Hepatic stellate cell (primary cell): ENCODE results near the gene ATAD3B.
A peak's percentile ranks its signal among the peaks of the same experiment; 100 is the strongest.
"Not testable (repeated sequence)": the region's sequence is repeated elsewhere in the genome, so short reads cannot be mapped to it uniquely, and the experiment has no call there.

Source experiments
- DNase-seq: peaks from one replicate; pipeline ENCODE4 v3.0.0; 2011; ENCODE audit warnings: low spot score

The ATAD3B gene

DNA sequence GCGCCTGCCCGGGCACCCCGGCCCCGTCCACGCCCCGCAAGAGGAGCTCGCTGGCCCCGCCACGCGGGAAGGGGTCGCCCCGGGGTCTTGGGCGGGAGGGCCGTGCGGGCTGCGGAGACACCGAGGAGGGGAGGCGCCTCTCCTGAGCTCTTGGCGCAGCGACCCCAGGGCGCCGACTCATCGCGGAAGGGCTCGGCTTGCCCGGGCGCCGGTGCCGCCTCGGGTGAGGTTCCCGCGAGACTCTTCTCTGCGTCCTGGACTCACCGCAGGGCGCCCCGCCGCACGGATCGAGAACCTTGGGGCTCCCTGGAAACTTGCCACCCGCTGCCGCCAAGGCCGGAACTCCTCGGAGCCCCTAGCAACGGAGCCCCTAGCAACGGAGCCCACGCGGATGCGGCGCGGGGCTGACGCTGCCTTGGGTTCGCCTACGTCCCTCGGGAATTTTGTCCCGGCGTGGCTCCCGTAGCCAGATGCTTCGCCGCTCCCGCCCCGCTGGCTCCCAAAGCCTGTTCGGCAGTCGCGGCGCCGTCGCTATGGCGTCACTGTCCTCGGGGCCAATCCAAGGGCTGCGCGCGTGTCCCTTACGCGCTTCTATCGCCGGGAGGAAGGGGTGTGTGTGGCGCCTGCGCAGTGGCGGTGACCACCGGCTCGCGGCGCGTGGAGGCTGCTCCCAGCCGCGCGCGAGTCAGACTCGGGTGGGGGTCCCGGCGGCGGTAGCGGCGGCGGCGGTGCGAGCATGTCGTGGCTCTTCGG lies 40.1 kb downstream of the ATAD3B start, which contains the start of gene ATAD3A:
Gene ATAD3A (plus strand): TSS at position 630 of the 753 bp plus-strand sequence. CDS start 107 bp downstream, at position 737.
- peak; percentile 100 for DNase-seq

DNA sequence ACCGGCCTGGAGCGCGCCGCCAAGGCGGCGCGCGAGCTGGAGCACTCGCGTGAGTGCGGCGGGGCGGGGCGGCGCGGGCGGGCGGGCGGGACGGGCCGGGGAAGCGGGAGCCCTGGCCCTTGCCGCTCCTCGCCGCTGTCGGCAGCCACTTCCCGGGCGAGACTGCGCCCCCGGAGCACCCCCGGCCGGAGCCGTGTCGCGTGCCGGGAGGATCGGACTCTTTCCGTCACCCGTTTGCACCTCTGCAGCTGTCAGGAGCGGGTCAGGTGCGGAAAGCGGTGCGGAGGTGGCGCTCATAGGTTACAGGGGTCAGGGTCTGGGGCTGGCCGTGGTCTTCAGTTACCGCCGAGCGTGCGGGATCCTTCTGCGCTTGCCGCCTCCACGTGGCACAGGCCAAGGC lies 40.9 kb downstream of the ATAD3B start:
- not testable (repeated sequence) for DNase-seq

DNA sequence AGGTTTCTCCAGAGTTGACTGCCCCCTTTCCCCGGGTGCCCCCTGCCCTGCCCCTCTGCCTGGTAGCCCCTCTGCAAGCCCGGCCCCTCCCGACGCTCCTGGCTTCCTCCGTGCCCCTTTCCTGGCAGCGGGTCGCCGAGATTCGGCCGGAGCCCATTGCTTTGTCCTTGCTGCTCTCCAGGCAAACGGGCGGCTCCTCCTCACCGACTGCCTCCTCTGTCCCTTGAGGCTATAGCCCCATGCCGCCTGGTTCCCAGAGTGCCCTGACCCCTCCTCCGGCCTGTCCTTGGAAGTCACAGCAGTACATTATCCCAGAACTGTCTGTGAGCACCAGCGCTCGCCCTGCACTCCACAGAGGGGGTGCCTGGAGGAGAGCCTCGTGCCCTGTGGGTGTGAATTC lies 42.1 kb downstream of the ATAD3B start:
- DNase-seq, result not testable (repeated sequence)

DNA sequence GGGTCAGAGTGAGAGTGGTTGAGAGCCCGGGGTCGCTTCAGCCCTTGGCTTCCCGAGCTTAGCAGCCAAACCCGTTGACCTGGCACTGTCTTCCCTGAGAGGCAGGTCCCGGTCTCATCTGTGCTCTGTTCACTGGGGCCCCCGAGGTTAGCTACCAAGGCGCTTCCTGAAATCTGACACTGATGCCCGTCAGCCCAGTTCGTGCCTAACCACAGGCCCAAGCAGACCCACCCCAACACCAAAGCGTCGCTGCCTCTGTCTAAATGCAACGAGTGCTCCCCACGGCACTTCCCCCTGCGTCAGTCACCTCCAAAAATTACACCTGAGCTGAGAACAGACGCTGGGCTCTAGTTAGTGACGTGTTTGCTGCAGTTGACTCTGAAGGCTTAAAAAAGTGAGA lies 42.8 kb downstream of the ATAD3B start:
- DNase-seq, result not testable (repeated sequence)

DNA sequence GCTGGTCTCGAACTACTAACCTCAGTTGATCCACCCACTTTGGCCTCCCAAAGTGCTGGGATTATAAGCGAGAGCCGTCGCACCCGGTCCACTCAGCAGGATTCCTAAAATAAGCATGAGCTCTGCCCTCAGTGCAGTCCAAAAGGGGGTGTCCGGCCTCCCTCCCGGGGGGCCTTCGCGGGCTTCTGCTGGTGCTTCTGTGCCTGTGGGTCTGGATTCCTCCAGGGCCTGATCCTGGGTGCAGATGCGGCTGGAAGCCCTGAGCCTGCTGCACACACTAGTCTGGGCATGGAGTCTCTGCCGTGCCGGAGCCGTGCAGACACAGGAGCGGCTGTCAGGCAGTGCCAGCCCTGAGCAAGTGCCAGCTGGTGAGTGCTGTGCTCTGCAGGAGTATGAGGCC lies 45.4 kb downstream of the ATAD3B start:
- not testable (repeated sequence) for DNase-seq

DNA sequence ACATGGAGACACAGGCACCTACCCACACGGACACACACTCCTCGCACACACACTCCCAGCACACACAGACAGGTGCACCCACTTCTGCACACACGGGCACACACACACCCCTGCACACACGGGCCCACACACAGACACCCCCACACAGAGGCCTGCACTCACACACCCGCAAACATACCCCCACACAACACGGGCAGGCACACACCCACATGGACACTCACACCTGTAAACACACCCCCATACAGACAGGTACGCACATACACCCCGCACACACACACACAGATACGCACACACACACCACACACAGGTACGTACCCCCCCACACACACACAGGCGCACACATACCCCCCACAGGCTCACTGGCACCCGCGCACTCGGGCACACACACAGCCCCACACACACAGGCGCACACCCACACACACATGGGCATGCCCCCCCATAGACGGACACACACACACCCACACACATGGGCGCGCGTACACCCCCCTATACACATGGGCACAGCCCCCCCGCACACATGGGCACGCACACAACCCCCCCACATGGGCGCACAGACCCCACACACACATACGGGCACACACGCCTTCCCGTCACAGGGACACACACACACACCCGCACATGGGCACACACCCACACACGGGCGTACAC lies 46.5 kb downstream of the ATAD3B start:
- no peak for DNase-seq

DNA sequence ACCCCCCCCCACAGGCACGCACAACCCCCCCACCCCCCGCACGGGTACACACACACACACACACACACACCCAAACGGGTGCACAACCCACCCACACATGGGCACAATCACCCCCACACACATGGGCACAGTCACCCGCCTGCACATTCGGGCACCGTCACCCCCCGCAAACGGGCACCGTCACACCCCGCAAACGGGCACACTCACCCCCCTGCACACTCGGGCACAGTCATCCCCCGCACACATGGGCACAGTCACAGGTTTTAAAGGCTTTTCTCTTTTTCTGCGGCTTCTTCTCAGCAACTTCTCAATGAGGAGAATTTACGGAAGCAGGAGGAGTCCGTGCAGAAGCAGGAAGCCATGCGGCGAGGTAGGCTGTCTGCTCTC lies 47.0 kb downstream of the ATAD3B start:
- DNase-seq, result not testable (repeated sequence)

DNA sequence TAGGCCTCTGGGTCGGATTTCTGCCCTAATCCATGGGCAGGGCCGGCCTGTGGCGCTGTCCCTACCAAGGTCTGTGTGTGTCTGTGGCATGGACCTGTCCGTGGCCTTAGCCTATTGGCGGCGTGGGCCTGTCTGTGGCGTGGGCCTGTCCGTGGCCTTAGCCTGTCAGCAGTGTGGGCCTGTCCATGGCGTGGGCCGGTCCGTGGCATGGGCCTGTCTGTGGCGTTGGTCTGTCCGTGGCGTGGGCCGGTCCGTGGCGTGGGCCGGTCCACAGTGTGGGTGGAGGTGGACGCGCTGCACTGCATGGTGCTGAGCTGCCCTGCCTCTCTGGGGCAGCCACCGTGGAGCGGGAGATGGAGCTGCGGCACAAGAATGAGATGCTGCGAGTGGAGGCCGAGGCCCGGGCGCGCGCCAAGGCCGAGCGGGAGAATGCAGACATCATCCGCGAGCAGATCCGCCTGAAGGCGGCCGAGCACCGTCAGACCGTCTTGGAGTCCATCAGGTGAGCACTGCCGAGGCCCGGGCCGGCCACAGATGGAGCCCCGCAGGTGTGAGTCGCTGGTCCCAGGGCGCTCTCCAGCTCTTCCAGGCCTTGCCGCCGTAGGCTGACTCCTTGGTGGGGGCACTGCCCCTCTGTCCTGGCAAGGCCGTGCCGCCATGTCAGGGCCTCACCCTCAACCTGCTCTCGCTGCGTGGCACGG lies 48.4 kb downstream of the ATAD3B start:
- not testable (repeated sequence) for DNase-seq

DNA sequence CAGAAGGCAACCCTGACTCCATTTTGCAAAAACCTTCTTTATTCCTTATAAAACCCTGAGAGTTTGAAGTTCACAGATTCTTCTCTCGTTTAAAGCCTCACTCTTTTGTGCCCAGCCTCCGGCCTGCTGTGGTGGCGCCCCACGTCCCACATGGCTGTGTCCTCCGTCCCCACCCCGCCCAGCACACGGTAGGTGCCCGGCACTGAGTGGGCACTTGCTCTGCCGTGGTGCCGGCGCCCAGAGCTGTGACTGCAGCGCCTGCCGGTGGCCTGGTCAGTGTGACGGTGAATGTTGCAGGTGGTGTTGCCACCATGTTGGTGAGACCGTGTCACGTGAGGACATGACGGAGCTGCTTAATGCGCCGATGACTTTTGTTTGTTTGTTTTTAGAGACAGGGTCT lies 49.8 kb downstream of the ATAD3B start:
- DNase-seq, result no peak

DNA sequence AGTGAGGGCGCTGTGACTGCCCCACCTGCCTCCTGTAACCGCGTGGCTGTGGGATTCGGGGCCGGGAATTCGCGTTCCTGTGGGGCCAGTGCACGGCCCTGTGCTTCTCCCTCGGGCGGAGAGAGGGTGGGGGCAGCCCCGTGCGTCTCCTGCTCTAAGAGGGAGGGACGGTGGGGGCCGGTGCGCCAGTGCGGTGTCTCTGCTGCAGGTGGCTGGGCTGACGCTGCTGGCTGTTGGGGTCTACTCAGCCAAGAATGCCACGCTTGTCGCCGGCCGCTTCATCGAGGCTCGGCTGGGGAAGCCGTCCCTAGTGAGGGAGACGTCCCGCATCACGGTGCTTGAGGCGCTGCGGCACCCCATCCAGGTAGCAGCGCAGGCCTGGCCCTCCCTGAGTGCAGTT lies 51.0 kb downstream of the ATAD3B start:
- DNase-seq, result not testable (repeated sequence)

DNA sequence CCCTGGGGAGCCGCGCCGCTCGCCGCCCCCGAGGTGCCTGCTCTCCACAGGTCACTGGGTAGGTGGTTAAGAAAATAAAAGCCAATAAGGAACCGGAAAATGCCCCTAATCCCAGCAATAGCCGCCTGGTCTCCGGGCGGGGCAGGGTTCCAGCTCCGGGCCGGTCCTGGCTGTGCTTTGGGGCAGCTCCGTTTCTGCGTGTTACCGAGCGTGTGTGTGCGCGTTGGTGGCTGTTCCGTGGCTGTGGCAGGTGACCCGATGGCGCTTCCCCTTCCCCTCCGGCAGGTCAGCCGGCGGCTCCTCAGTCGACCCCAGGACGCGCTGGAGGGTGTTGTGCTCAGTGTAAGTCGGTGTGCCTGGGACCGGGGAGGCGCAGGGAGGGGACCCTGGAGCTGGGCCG lies 51.7 kb downstream of the ATAD3B start:
- not testable (repeated sequence) for DNase-seq

DNA sequence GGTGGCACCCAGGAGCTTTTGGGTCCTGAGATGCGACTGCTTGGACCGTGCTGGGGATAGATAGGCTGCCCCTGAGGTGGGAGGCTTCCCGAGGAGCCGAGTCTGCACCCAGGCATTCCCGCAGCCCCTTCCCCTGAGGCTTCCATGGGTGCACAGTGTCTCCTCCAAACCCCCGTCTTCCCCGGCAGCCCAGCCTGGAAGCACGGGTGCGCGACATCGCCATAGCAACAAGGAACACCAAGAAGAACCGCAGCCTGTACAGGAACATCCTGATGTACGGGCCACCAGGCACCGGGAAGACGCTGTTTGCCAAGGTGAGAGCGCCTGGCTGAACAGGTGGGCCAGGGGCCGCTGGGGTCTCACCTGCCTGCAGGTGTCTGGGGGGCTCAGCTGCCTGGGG lies 52.1 kb downstream of the ATAD3B start:
- DNase-seq, result not testable (repeated sequence)

DNA sequence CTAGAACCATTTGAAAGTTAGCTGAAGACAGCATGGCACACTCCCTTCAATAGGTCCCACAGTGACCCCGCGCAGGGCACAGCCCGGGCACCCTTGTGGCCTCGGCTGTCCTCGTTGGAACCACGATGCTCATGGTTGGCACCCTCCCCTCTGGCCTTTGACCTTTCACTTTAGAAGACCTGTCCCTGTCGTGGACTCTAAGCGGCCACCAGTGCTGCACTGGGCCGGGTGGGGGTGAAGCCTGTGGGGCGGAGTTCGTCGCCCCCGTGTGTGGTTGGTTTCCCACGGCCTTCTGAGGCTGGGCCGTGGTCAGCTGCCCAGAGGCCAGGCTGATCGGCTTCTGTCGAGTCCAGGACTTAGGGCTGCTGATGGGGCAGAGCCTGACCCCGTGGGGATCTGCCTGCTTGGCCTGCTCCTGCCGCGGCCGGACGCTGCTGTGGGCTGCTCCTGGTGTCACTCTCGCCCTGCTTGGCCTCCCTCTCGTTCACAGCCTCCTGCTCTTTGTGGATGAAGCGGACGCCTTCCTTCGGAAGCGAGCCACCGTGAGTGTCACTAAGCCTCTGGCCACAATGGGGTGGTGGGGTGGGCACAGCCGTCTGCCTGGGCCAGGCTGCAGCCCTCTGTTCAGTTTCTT lies 53.3 kb downstream of the ATAD3B start:
- DNase-seq, result not testable (repeated sequence)

DNA sequence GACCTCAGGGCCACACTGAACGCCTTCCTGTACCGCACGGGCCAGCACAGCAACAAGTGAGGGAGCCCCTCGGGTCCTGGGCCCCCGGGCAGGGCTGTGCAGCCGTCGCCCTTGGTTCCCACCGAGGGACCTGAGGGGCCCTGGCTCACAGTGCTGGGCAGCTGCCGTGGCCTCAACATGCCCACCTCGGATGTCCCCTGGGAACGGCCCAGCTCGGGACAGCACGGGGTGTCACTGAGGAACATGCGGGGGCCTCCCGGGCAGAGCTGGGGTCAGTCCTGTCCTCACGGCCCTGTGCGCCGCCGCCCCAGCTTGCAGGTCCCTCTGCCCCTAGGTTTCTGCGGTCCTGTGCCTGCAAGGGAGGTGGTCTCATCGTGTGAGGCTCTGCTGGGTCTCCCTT lies 54.9 kb downstream of the ATAD3B start:
- not testable (repeated sequence) for DNase-seq

DNA sequence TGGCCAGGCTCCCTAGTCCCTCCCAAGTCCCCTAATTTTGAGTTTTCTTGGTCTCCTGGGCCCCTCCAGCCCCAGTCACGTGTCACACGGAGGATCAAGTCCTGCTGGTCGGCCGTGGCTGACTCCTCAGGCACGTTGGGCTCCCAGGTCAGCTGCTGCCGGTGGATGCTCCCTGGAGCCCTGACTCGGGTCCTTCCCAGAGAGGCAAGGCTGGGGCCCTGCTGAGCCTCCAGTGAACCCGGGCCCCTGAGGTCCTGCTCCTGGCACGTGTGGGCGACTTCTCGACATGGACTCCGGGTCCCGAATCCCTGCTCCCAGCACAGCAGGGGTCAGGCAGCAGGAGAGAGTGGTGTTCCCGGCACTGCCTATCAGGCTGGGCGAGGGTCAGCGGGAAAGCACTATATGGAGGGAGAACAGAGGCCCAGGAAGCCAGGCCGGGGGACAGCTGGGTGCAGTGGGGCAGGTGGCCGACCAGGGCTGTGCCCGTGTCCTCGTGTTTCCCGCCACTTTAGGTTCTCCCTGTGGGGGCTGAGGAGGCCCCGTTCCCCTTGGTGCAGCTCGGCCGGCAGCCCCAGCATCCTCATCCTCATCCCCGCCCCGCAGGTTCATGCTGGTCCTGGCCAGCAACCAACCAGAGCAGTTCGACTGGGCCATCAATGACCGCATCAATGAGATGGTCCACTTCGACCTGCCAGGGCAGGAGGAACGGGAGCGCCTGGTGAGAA lies 55.7 kb downstream of the ATAD3B start:
- no peak for DNase-seq

DNA sequence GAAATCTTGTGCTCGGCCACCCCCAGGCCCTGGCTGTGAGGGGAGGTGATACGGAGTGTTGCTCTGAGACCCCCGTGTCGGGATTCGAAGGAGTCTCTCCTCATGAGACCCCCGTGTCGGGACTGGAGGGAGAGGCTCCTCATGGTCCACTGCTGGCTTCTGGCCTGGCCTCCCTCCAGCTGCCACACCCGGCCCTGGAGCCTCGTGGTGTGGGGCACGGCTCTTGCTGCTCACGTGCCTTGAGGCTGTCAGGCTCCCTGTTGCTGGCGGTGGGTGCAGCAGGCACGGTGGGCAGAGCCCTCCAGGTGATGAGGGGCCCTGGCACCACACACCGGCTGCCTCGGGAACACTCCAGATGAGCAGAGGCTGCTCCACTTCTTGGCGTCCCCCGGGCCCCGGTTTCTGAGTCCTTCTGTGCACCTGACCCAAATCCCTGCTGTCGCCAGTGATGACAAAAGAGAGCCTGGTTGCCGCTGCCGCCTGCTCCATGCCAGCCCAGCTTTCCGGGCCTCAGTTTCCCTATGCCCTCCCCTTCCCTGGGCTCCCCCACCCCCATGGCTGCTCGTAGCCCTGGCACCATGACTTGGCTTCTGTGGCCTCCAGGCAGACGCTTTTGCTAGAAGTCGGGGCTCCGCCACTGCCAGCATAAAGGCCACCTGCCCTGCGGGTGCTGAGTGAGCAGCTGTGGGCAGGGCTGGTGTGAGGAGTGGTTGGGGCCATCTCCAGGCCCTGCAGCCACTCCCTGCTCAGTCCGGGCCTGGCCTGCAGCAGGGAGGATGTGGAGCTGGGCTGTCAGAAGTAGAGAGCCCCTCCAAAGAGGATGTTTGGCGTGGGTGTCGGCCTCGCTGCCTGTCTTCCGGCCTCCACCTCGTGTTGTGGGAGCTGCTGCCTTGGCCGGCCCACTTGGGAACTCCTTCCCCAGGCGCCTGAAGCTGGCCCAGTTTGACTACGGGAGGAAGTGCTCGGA lies 57.0 kb downstream of the ATAD3B start:
- DNase-seq, result no peak

DNA sequence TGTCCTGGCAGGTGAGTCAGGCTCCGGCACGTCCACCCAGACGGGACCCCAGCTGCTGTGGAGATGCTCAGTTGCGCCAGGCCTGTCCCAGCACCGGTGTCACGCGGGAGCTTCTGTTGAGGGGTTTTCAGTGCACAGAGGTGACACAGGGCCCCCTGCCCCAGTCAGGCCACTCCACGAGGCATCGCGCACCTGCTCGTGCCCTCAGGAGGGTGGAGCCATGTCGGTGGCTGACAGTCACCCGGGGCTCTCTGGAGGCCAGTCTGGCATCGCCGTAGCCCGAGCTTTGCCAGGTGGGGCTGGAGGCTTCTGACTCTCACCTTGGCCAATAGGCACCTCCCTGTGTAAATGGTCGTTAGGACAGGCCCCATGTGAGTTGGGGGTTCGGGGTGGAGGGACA lies 57.8 kb downstream of the ATAD3B start:
- DNase-seq, result no peak

DNA sequence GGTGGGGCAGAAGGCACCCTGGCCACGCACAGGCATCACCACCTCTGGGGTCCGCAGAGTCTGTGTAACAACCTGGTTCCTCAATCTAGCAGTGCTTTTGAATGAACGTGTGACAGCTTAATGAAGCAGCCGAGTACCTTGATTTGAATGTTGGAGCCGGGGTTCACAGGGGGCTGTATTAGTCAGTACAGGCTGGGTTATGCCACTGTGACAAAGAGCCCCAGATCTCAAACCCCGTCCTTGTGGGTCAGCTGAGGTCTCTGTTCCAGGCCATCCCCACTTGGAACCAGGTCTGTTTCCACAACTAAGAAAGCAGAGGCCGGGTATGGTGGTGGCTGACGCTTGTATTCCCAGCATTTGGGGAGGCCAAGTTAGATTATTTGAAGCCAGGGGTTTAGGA lies 58.4 kb downstream of the ATAD3B start:
- DNase-seq, result no peak

DNA sequence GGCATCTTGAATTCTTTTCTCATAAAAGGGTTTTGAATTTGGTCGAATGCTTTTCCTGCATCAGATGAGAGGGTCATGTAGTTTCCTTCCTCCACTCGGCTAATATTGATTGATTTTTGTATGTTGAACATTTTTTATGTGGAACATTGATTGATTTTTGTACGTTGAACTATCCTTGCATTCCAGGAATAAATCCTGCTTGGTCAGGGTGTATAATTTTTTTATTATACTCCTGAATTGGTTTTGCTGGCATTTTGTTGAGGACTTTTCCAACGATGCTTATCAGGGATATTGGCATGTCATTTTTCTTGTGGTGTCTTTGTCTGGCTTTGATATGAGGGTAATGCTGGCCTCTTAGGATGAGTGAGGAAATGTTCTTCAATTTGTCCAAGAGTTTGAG lies 60.4 kb downstream of the ATAD3B start:
- no peak for DNase-seq

DNA sequence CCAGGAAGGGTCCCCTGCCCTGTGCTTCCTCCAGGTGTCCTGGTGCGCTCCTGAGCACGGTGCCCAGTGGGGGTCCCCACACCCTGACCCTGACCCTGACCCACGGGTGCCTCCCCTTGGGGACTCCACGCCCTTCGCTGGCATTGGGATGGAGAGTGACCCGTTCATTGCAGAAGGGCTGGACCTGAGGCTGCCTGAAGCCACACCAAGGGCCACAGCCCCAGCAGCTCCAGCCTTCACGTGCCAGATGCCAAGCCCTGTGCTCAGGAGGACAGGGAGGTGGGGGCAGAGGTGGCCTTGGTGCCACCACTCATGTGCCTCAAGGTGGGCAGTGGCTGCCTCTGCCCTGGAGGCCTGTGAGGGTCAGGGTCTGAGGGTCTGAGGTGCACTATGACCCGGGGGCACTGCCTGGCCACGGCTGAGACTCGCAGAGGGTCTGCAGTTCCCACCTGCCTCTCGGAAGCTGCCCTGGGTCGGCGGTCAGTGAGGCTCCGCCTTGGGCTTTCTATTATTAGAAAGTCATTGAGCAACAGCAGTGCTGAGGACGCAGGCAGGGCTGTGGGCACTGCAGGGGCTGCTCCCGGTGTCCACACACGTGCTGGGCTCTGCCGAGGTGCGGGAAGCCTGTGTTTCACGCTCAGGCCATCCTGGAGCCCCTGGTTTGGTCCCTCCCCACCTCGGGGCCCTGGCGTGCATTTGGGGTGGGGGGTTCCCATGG lies 61.8 kb downstream of the ATAD3B start:
- not testable (repeated sequence) for DNase-seq
